GM21717 (cell line): ENCODE data around the gene KLHDC7B.
"Not testable (repeated sequence)": the region's sequence is repeated elsewhere in the genome, so short reads cannot be mapped to it uniquely, and the experiment has no call there.

Experiments used
- ATAC-seq: cut with Tn5 transposase; IDR thresholded peaks from one replicate; pipeline ENCODE4 v1.9.1; 2021; ENCODE audit warnings: mild to moderate bottlenecking, moderate library complexity; ENCODE audit not compliant: unreplicated experiment

Gene KLHDC7B

DNA sequence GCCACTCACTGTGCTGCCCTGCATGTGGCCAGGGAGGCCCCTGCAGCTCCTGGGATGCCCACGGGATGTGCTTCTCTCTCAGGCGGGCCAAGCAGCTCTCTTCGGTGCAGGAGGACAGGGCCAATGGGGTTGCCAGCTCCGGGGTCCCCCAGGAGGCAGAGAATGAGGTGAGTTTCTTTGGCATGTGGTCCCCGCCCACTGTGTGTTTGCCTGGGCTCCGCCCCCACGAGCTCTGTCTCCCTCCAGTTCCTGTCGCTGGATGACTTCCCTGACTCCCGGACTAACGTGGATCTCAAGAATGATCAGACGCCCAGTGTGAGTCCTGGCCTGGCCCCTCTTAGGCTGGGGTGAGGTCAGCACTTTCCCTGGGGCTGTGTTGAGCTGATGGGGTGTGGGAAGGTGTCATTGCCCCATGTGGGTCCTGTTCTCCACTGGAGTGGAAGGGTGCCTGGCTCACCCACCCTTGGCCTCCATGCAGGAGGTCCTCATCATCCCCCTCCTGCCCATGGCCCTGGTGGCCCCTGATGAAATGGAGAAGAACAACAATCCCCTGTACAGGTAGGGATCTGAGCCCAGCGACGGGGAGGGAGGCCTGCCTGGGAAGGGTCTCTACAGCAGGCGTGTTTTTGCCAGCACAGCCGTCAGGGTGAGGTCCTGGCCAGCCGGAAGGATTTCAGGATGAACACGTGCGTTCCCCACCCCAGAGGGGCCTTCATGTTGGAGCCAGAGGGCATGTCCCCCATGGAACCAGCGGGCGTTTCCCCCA is 28.0 kb upstream of the KLHDC7B start:
- no peak for ATAC-seq

DNA sequence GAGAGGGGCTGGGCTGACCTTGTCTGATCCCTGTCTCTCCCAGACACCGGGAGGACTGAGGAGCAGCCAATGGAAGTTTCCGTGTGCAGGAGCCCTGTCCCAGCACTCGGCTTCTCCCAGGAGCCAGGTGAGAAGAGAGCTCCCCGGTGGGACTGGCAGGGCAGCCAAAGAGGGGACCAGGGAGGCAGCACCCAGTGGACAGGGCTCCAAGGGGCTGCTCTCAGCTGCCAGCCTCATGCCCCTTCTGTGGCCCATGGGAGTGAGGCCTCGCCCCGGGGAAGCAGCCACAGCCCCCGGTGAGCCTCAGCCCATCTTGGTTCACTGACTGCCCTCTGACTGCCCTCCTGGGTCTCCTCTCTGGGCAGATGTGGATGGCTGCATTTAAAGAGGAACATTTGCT is 27.1 kb upstream of the KLHDC7B start:
- no peak for ATAC-seq

- no peak for ATAC-seq
Observed at GRCh38 chr22:50519151-50519550, 26.5 kb upstream of the KLHDC7B start.

DNA sequence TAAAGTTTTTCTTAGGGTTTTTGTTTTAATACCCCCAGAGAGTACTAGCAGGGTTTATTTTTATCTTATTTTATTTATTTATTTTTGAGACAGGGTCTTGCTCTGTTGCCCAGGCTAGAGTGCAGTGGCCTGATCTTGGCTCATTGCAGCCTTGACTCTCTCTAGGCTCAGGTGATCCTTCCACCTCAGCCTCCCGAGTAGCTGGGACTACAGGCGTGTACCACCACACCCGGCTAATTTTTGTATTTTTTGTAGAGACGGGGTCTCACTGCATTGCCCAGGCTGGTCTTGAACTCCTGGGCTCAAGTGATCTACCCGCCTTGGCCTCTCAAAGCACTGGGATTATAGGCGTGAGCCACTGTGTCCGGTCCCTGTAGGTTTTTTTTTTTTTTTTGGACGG is 25.5 kb upstream of the KLHDC7B start:
- ATAC-seq, result not testable (repeated sequence)

GRCh38 chr22:50520826-50521453 is 24.8 kb upstream of the KLHDC7B start:
- ATAC-seq, result no peak

DNA sequence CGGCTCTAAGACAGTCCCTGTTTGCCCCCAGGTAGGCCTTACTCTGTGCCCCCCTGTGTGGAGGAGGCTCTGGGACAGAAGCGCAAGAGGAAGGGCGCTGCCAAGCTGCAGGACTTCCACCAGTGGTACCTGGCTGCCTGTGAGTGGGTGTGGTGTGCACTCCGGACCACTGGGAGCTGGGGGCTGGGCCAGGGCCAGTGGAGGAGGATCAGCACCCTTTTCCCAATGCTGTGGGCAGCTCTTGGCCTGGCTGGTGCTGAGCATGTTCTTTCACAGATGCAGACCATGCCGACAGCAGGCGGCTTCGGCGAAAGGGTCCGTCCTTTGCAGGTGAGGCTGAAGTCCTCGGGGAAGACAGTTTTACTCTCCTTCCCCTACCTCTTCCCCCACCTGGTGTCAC is 24.0 kb upstream of the KLHDC7B start:
- no peak for ATAC-seq

- ATAC-seq, result no peak
Observed at GRCh38 chr22:50522208-50522805, 23.4 kb upstream of the KLHDC7B start.

DNA sequence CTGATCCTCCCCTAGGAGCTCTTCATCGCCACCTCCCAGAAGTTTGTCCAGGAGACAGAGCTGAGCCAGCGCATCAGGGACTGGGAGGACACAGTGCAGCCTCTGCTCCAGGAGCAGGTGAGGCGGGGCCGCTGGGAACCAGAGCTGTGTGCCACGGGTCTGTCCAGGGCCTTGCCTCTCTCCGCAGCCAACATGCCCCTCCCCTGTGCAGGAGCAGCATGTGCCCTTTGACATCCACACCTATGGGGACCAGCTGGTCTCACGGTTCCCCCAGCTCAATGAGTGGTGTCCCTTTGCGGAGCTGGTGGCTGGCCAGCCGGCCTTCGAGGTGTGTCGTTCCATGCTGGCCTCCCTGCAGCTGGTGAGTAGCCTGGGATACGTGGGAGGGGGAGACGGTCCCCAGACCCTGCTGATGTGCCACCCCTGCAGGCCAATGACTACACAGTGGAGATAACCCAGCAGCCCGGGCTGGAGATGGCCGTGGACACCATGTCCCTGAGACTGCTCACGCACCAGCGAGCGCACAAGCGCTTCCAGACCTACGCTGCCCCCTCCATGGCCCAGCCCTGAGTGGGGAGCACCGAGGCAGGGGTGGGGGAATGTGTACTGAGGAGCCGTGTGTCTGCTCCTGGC is 22.8 kb upstream of the KLHDC7B start:
- ATAC-seq, result no peak

DNA sequence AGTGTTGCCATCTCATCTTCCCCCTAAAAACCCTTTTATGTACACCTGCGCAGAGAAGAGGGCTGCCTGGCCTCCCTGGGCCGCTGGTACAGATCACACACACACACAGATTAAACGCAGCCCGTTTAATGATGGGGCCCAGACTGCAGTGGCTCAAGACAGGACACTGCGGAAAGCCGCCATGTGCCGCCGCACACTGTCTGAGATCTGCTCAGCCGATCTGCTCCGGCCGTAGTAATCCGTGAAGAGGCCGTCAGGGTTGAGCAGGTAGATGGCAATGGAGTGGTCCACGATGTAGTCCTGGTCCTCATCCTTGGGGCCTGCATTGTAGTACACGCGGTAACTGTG is 22.3 kb upstream of the KLHDC7B start:
- no peak for ATAC-seq

- ATAC-seq, result no peak
Observed at GRCh38 chr22:50523806-50524675, 21.7 kb upstream of the KLHDC7B start.

DNA sequence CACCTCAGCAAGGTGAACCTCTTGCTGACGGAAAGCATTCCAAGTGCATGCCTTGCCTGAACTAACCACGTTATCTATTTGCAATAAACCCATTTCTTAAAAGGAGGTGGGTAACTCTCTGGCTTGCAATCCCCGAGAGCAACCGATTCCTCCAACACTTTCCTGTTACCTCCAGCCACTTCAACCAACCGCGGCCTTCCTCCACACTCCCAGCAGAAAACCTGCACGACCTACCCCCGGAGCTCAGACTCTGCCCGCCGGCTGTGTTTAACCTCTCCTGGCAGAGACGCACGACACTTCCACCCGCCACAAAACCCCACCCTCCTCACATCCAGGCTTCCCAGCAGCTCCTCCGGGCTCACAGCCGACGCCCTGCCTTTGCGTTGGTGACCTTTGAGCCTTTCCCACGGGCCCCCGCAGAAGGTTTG is 21.0 kb upstream of the KLHDC7B start:
- ATAC-seq, result no peak

DNA sequence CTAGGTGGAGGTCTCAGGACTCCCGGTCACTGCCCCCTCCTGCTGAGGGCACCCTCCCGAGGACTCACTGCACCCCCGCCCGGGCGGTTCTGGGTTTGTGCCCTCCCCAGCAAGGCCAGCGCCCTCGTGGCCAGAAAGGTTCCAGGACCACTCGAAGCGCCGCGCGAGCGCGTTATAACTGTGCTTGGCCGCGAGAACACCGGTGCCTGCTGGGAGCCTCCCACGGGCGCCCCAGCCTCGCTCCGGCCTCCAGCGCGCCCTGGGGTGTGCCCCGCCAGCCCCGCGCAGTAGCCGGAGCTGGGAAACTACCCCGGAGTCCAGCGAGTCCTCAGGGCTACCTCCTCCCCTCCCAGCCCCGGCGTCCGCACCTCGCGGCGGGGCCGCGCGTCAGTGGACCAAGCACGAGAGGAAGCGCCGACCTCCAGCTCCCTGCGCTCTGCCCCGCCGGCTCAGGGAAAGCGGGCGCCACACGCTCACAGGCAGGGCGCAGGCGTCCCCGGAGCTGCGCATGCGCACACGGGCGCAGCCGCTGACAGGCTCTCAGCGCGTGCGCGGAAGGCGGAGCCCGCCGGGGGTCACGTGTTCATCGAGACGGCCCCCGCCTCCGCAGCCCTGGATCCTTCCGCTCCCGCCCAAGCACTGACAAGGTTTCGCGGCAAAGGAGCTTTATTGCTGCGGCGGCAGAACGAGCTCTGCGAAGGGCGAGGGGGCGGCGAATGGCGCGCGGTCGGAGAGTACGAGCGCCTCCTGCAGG is 20.4 kb upstream of the KLHDC7B start, which contains the start of gene SCO2:
Gene SCO2 (minus strand): TSS at position 495 of the 754 bp plus-strand sequence. CDS start 1,187 bp downstream, outside the sequence.
- ATAC-seq, result peak; percentile 34

GRCh38 chr22:50525858-50526107 is 19.9 kb upstream of the KLHDC7B start:
- ATAC-seq, result no peak

DNA sequence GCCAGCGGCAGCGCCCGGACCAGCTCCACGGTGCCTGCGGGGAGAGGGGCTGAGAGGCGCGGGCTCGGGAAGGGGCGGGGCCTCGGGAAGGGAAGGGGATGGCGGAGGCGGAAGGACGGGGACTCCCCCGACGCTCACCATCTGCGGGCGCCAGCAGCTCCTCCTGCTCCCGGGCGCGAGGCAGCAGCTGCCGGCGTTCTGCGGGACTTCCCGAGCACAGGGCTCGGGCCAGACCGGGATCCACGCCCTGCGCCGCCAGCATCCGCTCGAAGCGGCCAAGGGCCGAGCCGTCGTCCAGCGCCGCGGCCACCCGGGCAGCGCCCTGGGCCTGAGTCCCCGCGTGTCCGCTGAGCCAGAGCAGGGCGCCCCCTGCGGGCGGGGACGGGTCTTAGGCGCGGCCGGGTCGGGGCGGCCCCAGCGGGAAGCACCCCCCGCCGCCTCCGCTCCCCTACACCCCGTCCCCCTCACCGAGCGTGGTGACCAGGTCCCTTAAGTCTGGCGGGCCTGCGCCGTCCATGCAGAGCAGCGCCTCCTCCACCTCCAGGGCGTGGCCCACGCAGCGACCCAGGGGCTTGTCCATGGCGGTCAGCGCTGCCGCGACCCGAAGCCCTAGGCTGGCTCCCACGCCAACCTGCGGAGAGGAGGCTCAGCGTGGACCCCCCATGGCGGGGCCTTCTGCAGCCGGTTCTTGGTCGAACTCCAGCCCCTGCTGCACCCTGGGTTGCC is 19.4 kb upstream of the KLHDC7B start:
- peak; percentile 21 for ATAC-seq

- peak; percentile 1 for ATAC-seq
Observed at GRCh38 chr22:50526834-50527801, 18.6 kb upstream of the KLHDC7B start.

- ATAC-seq, result no peak
Observed at GRCh38 chr22:50527921-50528681, 17.6 kb upstream of the KLHDC7B start.

- no peak for ATAC-seq
Observed at GRCh38 chr22:50528682-50529415, 16.9 kb upstream of the KLHDC7B start.
